LHCN-M2 (cell line): Measurements from ENCODE around the gene FBXO31. TPM values are rescaled to one million over a fixed set of nuclear protein-coding genes. Genes with fewer than 3 reads are reported as not detected.

Experiments
- DNase-seq: peaks from one replicate; pipeline ENCODE4 v3.0.0-alpha.2; 2012; ENCODE audit warnings: low read depth
- polyA plus RNA-seq: library from polyadenylated mRNA; unstranded; fragments of >200 nt; gene quantifications from one replicate; pipeline ENCODE4 v1.2.1, GENCODE V29; 2012; ENCODE audit warnings: missing spikeins
- total RNA-seq: library from RNA; depleted of rRNA; stranded (reverse); fragments of >200 nt; gene quantifications from 2 replicates; pipeline ENCODE4 v1.2.3, GENCODE V29; 2014; rRNA removed

FBXO31 gene
- total RNA-seq = 24.3 and 32.3 TPM in 2 replicates
- polyA plus RNA-seq = 16.6 TPM

GRCh38 chr16:87383505-87384161 lies at the start of gene FBXO31:
Gene FBXO31, minus strand, starts transcription at chr16:87383776. Its CDS starts 32 bp downstream, at chr16:87383744.
- peak; percentile 94 for DNase-seq

- no peak for DNase-seq
Observed at GRCh38 chr16:87432330-87432915, 48.8 kb upstream of the FBXO31 start.

DNA sequence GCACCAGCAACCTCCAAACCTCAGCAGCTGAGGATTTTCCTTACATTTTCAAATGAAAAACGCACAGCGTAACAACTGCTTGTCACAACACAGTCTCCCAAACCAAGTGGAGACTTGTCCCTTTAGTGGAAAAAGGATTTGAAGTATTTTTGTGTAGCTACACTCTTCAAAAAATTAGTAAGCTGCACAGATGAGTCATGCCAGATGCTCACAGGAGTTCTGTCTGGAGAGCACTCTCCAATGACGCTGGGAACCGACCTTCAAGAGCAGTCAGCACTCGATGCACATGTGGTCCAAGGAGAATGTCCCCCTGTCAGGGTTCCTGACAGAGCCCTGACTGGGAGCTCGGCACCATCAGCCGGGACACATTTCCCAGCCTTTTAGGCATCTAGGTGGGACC lies 48.4 kb upstream of the FBXO31 start:
- DNase-seq = peak; percentile 75

DNA sequence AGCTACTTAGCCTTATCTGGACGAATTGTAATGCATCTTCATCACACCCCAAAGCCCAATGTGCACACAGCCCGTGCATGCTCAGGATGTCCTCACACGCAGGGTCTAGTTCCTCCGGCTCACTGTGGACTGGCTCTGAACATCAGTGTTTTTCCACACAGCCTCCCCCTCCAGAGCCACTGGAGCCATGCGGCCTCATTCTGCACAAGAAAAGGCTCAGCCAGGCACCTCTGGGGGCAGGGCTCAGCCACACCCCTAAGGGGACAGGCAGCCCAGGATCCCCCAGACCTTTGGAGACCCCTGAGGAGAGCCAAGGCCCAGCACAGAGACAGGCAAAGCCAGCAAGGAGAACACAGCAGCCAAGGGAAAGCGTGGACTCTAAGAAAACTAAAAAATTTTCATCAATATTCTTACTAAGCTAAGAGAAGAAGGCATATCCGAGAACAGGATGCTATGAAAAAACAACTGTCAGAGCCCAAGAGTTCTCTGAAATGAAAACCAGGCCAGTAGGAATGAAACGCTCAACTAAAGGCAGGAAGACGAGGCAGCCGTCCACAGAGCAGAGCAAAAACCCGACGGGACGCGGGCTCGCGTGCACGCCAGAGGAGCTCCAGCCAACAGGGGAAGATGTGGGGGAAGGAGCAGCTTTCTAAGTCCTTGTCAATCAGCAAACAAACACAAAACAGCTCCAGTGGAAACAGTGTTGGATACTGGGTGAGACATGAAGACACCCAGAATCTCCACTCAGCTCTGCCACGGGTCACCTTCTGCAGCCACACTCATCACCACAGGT lies 43.0 kb upstream of the FBXO31 start:
- DNase-seq = no peak

DNA sequence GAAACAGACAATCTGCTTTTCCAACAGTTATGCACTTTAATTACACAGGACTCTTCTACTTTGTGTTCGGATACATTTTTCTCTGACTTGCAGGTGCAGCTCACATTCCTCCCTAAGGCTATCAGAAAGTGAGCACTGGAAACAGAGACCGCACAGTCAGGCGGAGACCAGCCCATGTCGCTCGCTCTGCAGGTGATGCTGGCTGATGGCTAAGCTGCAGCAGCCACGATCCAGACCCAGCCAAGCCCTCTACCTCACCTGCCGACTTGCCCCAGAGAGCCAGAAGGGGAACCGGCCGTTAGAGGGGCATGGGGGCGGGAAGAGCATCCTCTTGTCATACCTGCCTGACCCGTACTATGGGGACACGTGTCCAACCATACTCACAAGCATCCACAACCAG lies 42.4 kb upstream of the FBXO31 start:
- no peak for DNase-seq

GRCh38 chr16:87424266-87424665 lies 40.7 kb upstream of the FBXO31 start:
- DNase-seq = no peak

GRCh38 chr16:87423429-87423828 lies 39.9 kb upstream of the FBXO31 start:
- no peak for DNase-seq

- DNase-seq = no peak
Observed at GRCh38 chr16:87422106-87422505, 38.5 kb upstream of the FBXO31 start.

DNA sequence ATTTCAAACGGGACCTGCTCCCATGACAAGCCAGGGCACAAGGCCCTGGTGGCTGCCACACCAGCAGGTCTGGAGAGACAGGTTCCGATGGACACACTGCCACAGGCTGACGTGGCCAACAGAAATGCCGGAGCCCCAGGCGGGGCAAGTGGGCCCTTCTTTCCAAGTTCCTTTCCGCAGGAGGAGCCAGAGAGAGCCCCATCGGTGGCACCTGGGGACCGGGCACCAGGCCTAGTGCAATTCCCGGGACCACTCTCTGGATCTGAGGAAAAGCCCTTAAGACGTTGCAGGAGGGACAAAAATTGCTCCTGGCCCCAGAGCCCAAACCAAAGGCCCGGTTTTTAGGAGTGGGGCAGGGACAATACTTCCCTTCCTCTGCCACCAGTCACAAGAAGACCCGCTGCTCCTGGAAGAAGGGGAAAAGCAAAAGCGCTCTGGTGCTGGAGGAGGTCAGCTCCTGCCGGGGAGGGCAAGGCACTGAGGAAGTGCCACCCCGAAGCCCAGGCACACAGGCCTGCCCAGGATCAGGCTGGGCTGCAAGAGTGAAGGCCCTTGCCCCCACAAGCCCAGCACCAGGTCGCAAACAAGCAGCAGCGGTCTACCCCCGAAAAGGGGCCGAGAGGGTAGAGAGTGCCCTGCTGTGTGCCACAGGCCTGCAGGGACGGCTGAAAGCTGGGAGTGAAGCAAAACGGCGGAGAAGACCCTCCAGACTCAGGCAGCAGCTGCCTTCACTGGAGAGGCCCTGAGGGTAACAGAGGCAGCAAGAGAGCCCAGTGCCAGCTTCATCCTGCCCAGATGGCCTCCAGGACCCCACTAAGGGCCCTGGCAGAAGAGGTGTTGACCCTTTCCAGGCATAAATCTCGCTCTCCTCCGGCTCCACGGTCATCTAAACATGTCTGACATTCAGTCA lies 37.7 kb upstream of the FBXO31 start:
- no peak for DNase-seq

- DNase-seq = no peak
Observed at GRCh38 chr16:87420026-87421002, 36.7 kb upstream of the FBXO31 start.

GRCh38 chr16:87418644-87419043 lies 35.1 kb upstream of the FBXO31 start:
- no peak for DNase-seq

- no peak for DNase-seq
Observed at GRCh38 chr16:87418216-87418615, 34.6 kb upstream of the FBXO31 start.

- DNase-seq = no peak
Observed at GRCh38 chr16:87417528-87417910, 33.9 kb upstream of the FBXO31 start.

DNA sequence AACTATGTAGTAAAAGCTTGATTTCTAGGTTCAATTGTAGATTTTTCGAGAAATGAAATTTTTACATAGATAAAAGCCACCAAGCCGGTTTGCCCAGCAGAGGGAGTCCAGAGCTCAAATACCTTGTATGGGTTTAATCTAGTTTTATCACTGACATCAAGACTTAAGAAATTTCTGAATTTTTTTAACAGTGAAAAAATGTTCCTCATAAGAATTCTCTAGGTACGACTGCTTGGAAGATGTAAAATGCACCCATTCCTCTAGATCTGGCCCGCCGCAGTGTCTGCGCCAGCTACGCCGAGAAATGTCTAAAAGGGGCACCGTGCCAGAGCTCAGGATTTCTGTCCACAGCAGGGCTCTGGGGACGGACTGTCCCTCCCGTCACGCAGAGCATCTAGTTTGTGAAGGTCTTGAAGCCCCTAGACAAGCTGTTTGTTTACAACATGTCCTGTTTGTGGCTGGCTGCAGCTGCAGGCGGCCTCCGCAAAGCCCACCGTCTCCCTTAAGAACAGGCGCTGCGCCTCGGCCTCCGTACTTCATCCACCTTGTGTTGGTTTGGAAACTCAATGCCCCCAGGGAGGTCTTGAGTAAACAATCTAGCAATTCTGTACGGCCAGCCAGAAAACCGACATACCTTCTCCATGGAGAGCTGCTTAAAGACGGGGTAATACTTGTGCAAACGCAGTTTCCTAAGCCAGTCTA lies 33.4 kb upstream of the FBXO31 start:
- DNase-seq = peak; percentile 50

GRCh38 chr16:87415441-87415840 lies 31.9 kb upstream of the FBXO31 start:
- DNase-seq = no peak

- DNase-seq = no peak
Observed at GRCh38 chr16:87414251-87414680, 30.7 kb upstream of the FBXO31 start.

DNA sequence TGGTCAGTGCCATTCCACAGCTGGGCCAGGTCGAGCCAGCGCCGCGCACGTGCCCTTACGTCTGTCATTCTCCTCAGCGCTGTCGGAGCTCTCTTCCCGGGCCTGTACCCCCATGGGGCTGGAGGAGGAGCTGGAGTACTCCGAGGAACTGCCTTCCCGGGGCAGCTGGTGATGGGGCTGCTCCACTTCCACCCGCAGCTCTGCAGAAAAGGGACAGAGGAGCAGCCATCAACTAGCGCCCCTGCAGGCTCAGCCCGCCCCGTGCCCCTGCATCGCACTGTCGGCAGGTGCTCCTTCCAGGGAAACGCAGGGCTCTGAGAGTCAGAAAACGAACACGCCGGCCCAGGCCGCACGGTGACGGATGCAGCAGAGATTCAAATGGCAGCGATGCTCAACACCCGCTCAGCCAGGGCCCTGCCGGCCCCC lies 29.4 kb upstream of the FBXO31 start:
- DNase-seq = no peak

DNA sequence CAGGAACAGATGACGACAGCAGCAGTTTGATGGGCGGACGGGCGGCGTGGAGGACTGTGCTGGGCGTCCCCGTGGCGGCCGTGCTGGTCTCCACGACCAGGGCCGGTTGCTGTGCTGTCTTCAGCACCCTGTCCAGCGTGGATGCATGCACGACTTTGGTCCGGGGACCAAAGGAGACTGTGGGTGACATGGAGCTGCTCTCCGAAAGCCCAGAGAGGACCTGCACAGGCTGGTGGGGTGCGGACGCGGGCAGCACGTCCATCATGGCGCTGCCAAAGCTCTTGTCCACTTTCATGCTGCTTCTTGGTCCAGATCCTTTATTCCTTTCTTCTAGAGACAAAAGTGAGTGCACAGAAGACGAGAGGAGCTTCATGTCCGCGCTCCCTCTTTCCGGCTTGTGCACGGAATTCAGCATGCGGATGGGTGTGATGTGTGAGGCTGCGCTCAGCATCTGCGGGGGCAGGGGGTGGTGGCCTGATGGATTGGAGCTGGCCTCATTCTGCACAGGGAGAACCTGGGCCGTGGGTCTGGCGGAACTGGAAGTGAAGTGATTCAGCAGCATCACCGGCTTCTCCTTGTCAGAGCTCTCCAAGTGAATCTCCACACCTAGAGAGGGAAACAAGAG lies 28.9 kb upstream of the FBXO31 start:
- no peak for DNase-seq
